HTERT RPE-1 (cell line): ENCODE measurements around the gene MTFP1.

Experiments
- in situ Hi-C: fragments of 300-500 bp; cut with MboI; formaldehyde crosslinking; loops from 4 replicates; pipeline ENCODE4 v1.14.3; 2020; ENCODE audit warnings: low sequenced_read_pairs

Gene MTFP1, protein sequence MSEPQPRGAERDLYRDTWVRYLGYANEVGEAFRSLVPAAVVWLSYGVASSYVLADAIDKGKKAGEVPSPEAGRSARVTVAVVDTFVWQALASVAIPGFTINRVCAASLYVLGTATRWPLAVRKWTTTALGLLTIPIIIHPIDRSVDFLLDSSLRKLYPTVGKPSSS

GRCh38 chr22:30425616-30426387 is at the start of gene MTFP1:
MTFP1 (plus strand) TSS chr22:30425768; CDS start chr22:30425880, 112 bp downstream.
- in situ Hi-C loops, result no loop called here

GRCh38 chr22:30380011-30380410 is 45.6 kb upstream of the MTFP1 start:
- in situ Hi-C loops, result no loop called here

DNA sequence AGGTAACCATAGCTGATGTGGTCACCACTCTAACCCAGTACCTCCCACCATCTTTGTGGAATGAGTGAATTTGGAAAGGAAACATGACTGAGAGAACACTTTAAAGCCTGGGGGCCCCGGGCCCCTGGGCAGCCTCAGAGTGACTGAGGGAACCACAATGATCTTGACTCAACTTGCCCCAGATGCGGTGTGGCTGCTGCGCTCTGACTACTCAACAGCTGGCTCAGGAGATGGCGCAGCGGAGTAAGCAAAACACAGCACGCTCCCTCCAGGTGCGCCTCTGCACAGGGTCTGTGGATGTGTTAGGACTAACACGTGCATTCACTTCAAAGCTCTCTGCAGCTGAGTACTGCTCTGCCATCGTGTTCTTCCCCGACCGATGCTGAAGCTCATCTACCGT is 44.3 kb upstream of the MTFP1 start:
- in situ Hi-C loops, result no loop called here

DNA sequence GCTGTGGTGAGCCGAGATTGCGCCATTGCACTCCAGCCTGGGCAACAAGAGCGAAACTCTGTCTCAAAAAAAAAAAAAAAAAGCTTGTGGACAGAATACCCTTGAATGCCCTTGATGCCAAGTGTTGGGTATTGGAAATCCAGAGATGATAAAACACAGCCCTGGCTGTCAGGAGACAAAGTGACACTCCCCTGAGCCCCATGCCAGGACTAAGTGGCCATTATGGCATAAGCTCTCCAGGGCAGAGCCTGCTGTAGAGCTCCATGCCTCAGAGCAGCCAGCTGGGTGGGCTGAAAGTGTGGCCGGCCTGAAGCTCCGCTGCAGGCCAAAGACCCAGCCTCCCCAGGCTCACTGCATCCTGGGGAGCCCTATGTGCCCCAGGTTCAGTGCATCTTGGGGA is 43.2 kb upstream of the MTFP1 start:
- in situ Hi-C loops, result no loop called here

DNA sequence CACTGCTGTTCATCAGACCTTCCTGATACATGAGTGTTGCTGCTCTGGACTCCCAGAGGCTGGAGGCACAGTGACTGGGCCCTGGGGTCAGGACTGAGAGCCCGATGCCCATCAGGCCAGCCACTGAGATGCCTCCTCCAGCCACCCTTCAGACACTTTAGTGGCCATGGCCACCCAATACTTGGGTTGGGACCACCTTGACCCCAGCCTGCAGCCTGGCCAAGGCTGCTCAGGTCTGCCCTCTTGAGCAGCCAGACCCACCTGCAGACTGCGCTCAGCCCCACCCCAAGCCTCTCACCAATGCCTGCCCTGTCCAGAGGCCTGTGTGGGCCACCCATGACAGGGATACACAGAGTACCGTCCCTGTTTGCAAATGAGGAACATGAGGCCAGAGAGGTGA is 42.5 kb upstream of the MTFP1 start:
- in situ Hi-C loops, result no loop called here

GRCh38 chr22:30385942-30386341 is 39.6 kb upstream of the MTFP1 start:
- in situ Hi-C loops, result no loop called here

GRCh38 chr22:30386608-30386959 is 39.0 kb upstream of the MTFP1 start:
- in situ Hi-C loops, result no loop called here

GRCh38 chr22:30386960-30387827 is 38.4 kb upstream of the MTFP1 start, which contains the start of gene RNF215:
RNF215 (minus strand) TSS chr22:30387411; CDS start chr22:30387313, 98 bp downstream.
- in situ Hi-C loops, result no loop called here

GRCh38 chr22:30390974-30391691 is 34.4 kb upstream of the MTFP1 start:
- in situ Hi-C loops, result no loop called here

DNA sequence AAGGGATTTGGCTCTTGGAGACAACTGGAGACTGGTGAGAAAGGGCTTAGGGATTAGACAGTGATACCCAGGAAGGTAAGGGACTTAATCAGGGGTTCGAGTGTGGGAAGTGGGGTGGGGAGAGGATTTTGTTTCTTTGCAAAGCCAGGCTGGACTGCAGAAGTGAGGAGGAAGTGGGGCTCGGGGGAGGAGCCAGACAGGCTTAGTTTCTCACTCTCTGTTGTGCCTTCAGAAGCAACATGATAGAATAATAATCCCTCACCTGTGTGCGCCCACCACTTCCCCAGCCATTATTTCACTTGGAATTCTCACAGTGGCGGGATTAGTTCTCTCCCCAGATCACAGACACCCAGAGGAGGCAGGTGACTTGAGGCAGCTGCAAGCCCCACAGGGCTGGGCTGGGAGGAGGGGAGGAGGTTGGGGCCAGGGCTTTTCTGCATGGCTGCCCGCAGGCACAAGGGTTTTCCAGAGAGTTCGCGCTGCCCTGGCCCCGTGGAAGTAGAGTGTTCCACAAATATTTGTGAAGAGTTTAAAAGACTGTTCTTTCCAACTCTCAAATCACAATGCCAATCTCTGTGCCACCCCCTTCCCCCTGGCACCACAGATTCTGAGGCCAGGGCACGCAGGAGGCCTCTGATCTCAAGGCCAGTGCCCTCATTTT is 32.8 kb upstream of the MTFP1 start:
- in situ Hi-C loops, result no loop called here

- in situ Hi-C loops, result no loop called here
Observed at GRCh38 chr22:30393322-30393680, 32.3 kb upstream of the MTFP1 start.

DNA sequence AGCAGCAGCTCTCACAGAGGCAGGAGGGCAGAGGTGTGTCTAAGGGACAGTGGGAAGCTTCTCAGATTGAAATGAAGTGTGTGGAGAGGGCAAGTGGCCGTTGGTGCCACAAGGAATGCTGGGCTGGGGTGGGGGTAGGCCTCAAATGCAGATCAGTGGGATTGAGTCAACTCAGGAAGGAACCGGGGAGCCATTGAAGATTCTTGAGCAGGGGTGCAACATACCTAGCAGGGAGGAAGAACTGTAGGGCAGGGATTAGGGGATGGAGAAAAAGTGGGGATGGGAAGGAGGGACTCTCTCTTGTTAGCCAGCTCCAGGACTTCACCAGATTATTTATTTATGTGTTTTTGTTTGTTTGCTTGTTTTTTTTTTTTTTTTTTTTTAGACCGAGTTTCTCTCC is 31.7 kb upstream of the MTFP1 start:
- in situ Hi-C loops, result no loop called here

GRCh38 chr22:30396871-30397655 is 28.5 kb upstream of the MTFP1 start, which contains the start of gene SEC14L2:
SEC14L2 (plus strand) TSS chr22:30397018; CDS start chr22:30397117, 99 bp downstream.
- in situ Hi-C loops, result no loop called here

DNA sequence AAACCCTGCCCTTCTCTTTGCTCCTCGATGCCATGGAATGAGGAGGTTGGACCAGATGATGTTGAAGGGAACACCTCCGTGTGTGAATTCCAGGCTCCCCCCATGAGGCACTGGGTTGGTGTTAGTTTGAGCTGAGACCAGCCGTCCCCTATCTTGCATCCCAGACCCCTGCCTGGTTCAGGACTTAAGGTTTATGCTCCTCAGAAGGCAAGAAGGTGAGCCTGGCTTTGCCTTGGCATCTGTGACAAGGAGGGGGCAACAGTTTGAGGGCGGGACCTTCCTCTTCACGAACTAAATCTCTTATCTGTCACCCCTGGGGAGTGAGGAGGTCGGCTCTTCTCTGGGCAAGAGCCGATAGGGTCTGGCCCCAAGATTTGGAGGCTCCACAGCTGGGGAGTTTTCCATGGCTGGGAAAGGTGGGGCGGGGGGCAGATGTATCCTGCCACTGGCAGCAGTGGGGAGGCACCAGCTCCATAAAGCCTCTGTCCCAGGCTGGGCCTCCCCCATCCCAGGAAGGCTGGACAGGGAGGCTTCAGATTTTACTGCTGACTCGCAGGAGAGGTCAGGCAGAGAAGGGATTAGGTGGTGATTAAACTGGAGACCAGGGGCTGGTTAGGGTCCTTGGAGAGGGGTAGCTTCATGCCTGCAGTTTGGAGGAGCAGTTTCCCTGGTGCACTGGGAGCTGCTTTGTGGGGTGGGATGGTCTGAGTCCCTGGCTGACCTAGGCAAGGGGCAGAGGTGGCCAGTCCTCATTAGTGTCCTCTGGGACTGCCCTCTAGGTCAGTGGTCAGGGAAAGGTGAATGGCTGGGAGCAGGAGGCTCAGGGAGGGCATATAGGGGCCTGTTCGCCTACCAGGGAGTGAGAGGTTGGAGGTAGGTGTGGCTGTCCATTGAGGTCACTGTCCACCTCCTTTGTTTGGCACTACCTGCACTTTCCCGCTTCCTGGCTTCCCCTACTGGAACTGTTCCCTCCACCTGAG is 27.6 kb upstream of the MTFP1 start:
- in situ Hi-C loops, result no loop called here

DNA sequence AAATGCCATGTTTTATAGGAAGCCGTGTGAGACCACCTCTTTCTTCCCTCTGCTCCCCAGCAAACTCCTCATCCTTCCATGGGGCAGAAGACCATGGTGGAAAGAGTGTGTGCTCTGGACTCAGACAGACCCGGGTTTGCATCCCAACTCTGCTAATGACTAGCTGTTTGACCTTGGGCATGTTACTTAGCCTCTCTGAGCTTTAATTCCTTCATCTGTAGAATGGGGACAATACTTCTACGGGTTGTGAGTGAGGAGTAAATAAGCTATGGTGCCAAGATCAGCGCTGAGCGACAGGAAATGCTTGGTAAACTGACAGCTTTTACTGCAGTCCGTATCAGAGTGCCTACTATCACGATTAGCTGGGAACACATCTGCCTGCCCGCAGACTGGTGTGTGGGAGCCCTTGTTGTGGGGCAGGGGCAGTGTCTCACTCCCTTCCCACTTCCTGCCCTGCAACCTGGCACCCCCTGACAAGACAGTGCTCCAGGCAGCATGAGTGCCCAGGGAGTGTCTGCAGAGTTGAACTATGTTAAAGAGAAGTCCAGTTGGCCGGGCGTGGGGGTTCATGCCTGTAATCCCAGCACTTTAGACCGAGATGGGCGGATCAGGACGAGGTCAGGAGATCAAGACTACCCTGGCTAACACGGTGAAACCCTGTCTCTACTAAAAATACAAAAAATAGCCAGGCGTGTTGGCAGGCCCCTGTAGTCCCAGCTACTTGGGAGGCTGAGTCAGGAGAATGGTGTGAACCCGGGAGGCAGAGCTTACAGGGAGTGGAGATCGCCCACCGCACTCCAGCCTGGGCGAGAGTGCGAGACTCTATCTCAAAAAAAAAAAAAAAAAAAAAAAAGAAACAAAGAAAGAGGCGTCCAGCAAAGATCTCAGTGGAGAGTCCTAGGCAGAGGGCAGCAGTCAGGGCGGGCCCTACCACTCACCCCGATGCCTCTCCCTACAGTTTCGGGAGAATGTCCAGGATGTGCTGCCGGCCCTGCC is 26.6 kb upstream of the MTFP1 start:
- in situ Hi-C loops, result no loop called here

GRCh38 chr22:30399718-30400117 is 25.9 kb upstream of the MTFP1 start:
- in situ Hi-C loops, result no loop called here

GRCh38 chr22:30400159-30400558 is 25.4 kb upstream of the MTFP1 start:
- in situ Hi-C loops, result no loop called here
